HUDEP-2 (cell line): ENCODE data around the gene DMRT2.

Experiments used
- DNase-seq, 76 experiments: peaks; one replicate each; lab custom pipeline; 2025; ENCODE audit not compliant: unreplicated experiment in 76 of 76; lab: John Stamatoyannopoulos, UW

The DMRT2 gene

GRCh38 chr9:1050125-1050895, at the start of gene DMRT2:
Gene DMRT2, plus strand, starts transcription at chr9:1050357. Its CDS starts 1,257 bp downstream, at chr9:1051614.
- peak in 25 of 76 experiments; percentile 1 to 44 (median 15) for DNase-seq

- DNase-seq, result no peak
These were observed 48.3 kb upstream of the DMRT2 start for GRCh38 chr9:1001838-1002237.

- DNase-seq, result no peak
These were observed 47.5 kb upstream of the DMRT2 start for GRCh38 chr9:1002678-1003077.

- DNase-seq, result peak in 23 of 76 experiments; percentile 1 to 52 (median 13)
These were observed 45.0 kb upstream of the DMRT2 start for GRCh38 chr9:1005043-1005667.

- DNase-seq, result no peak
These were observed 42.8 kb upstream of the DMRT2 start for GRCh38 chr9:1007312-1007711.

GRCh38 chr9:1008216-1008615, 41.9 kb upstream of the DMRT2 start:
- no peak for DNase-seq

- peak in 65 of 76 experiments; percentile 4 to 86 (median 58) for DNase-seq
These were observed 41.0 kb upstream of the DMRT2 start for GRCh38 chr9:1009101-1009707.

GRCh38 chr9:1013021-1013420, 37.1 kb upstream of the DMRT2 start:
- DNase-seq, result no peak

- no peak for DNase-seq
These were observed 35.9 kb upstream of the DMRT2 start for GRCh38 chr9:1014225-1014624.

- DNase-seq, result no peak
These were observed 35.5 kb upstream of the DMRT2 start for GRCh38 chr9:1014640-1015039.

- DNase-seq, result peak in 10 of 76 experiments; percentile 1 to 42 (median 5)
These were observed 32.0 kb upstream of the DMRT2 start for GRCh38 chr9:1018121-1018520.

GRCh38 chr9:1024112-1024511, 26.0 kb upstream of the DMRT2 start:
- DNase-seq, result no peak

- no peak for DNase-seq
These were observed 25.0 kb upstream of the DMRT2 start for GRCh38 chr9:1025131-1025530.

GRCh38 chr9:1026219-1026618, 23.9 kb upstream of the DMRT2 start:
- no peak for DNase-seq

GRCh38 chr9:1028501-1029190, 21.5 kb upstream of the DMRT2 start:
- no peak for DNase-seq

GRCh38 chr9:1031951-1032601, 18.1 kb upstream of the DMRT2 start:
- no peak for DNase-seq

- DNase-seq, result no peak
These were observed 15.9 kb upstream of the DMRT2 start for GRCh38 chr9:1034271-1034670.

GRCh38 chr9:1039589-1039988, 10.6 kb upstream of the DMRT2 start:
- DNase-seq, result no peak

GRCh38 chr9:1042466-1042865, 7.7 kb upstream of the DMRT2 start:
- no peak for DNase-seq

GRCh38 chr9:1044643-1045042, 5.5 kb upstream of the DMRT2 start:
- DNase-seq, result no peak
